Liver (tissue), 9 donors: ENCODE measurements around the gene CORO2A. TPM values are rescaled to one million over a fixed set of nuclear protein-coding genes. Genes with fewer than 3 reads are reported as not detected.
A peak's percentile ranks its signal among the peaks of the same experiment; 100 is the strongest.

Source experiments
- DNase-seq: peaks from one replicate; pipeline ENCODE4 v3.0.0-alpha.2; 2017; ENCODE audit warnings: low spot score
- H3K27ac ChIP-seq, 2 donors: one replicate each; pipeline ENCODE4 v1.7.0; 2013; ENCODE audit warnings: inconsistent platforms in 2 of 2, low read length in 2 of 2, control low read depth in 1 of 2, low read depth in 1 of 2, mild to moderate bottlenecking in 1 of 2
- H3K27me3 ChIP-seq, 4 donors: one replicate each; pipeline versions ENCODE4 v1.6.1 to v1.7.0; 2013; ENCODE audit warnings: low read length in 3 of 4, inconsistent platforms in 1 of 4, mild to moderate bottlenecking in 1 of 4, moderate library complexity in 1 of 4; ENCODE audit not compliant: control insufficient read depth in 4 of 4, insufficient read depth in 4 of 4
- H3K36me3 ChIP-seq, 4 donors: one replicate each; pipeline versions ENCODE4 v1.6.1 to v1.7.0; 2013; ENCODE audit warnings: low read length in 3 of 4, mild to moderate bottlenecking in 3 of 4, low read depth in 1 of 4, moderate library complexity in 1 of 4; ENCODE audit not compliant: control insufficient read depth in 4 of 4, insufficient read depth in 3 of 4
- H3K4me1 ChIP-seq, 4 donors: one replicate each; pipeline versions ENCODE4 v1.6.1 to v1.7.0; 2013; ENCODE audit warnings: low read length in 3 of 4, mild to moderate bottlenecking in 3 of 4, moderate library complexity in 1 of 4; ENCODE audit not compliant: control insufficient read depth in 4 of 4, insufficient read depth in 4 of 4
- H3K4me3 ChIP-seq, 3 donors: one replicate each; pipeline versions ENCODE4 v1.6.1 to v1.7.0; 2013; ENCODE audit warnings: low read length in 3 of 3, control low read depth in 1 of 3, low read depth in 1 of 3, mild to moderate bottlenecking in 1 of 3
- H3K9ac ChIP-seq, 2 donors: one replicate each; pipeline ENCODE4 v1.7.0; 2013; ENCODE audit warnings: low read length in 2 of 2, mild to moderate bottlenecking in 2 of 2, moderate library complexity in 2 of 2, control low read depth in 1 of 2, low read depth in 1 of 2
- H3K9me3 ChIP-seq, 4 donors: one replicate each; pipeline versions ENCODE4 v1.6.1 to v1.7.0; 2013; ENCODE audit warnings: low read length in 3 of 4; ENCODE audit not compliant: control insufficient read depth in 4 of 4
- EGR1 ChIP-seq, 2 donors: IDR thresholded peaks; 2 replicates each; pipeline ENCODE4 v1.6.1; 2016 to 2018; ENCODE audit warnings: antibody characterized with exemption in 2 of 2, low read depth in 2 of 2
- FOXA1 ChIP-seq: IDR thresholded peaks from 2 replicates; pipeline ENCODE4 v1.6.1; 2016; ENCODE audit warnings: antibody characterized with exemption
- FOXA2 ChIP-seq: IDR thresholded peaks from 2 replicates; pipeline ENCODE4 v1.6.1; 2016; ENCODE audit warnings: antibody characterized with exemption
- GABPA ChIP-seq, 2 donors: IDR thresholded peaks in 1 of 2; conservative IDR thresholded peaks in 1 of 2; 2 replicates each; pipeline ENCODE4 v1.6.1; 2016; ENCODE audit warnings: antibody characterized with exemption in 2 of 2, mild to moderate bottlenecking in 1 of 2, moderate library complexity in 1 of 2
- HNF4A ChIP-seq, 2 donors: conservative IDR thresholded peaks; 2 replicates each; pipeline ENCODE4 v1.6.1; 2016; ENCODE audit warnings: antibody characterized with exemption in 2 of 2, mild to moderate bottlenecking in 2 of 2
- HNF4G ChIP-seq: IDR thresholded peaks from 2 replicates; pipeline ENCODE4 v1.6.1; 2016; ENCODE audit warnings: antibody characterized with exemption
- JUND ChIP-seq, 2 donors: IDR thresholded peaks; 2 replicates each; pipeline ENCODE4 v1.6.1; 2016; ENCODE audit warnings: antibody characterized with exemption in 2 of 2
- NR2F2 ChIP-seq: IDR thresholded peaks from 2 replicates; pipeline ENCODE4 v1.6.1; 2016; ENCODE audit warnings: antibody characterized with exemption
- RAD21 ChIP-seq, 2 donors: IDR thresholded peaks; 2 replicates each; pipeline ENCODE4 v1.6.1; 2016; ENCODE audit warnings: antibody characterized with exemption in 2 of 2, mild to moderate bottlenecking in 2 of 2
- RXRA ChIP-seq, 2 donors: IDR thresholded peaks; 2 replicates each; pipeline ENCODE4 v1.6.1; 2017 to 2018; ENCODE audit warnings: antibody characterized with exemption in 2 of 2, mild to moderate bottlenecking in 1 of 2
- SP1 ChIP-seq: IDR thresholded peaks from 2 replicates; pipeline ENCODE4 v1.6.1; 2018; ENCODE audit warnings: antibody characterized with exemption, mild to moderate bottlenecking
- TAF1 ChIP-seq: conservative IDR thresholded peaks from 2 replicates; pipeline ENCODE4 v1.6.1; 2016; ENCODE audit warnings: antibody characterized with exemption, mild to moderate bottlenecking
- YY1 ChIP-seq: IDR thresholded peaks from 2 replicates; pipeline ENCODE4 v1.6.1; 2016; ENCODE audit warnings: antibody characterized with exemption, mild to moderate bottlenecking
- WGBS: extraction: QIAGEN DNeasy Blood & Tissue Kit; methylation state at CpG from one replicate; pipeline ENCODE4 v1.1.7; 2013; 5-methylcytosine and 5-hydroxymethylcytosine counted together
- polyA plus RNA-seq, 2 donors: library from polyadenylated mRNA; stranded (reverse) in 1 of 2; unstranded in 1 of 2; fragments of 200-250 nt in 1 of 2; fragments of >200 nt in 1 of 2; fragmentation: Nextera tagmentation in 1 of 2; extraction: Ambion mirVana in 1 of 2; gene quantifications; one replicate each; pipeline versions ENCODE4 v1.2.1 to v1.2.3, GENCODE V29; 2013 to 2015
- total RNA-seq, 2 donors: library from RNA; depleted of rRNA; stranded (reverse); fragments of >200 nt; gene quantifications; one replicate each; pipeline ENCODE4 v1.2.3, GENCODE V29; 2014
- TF ChIP-seq, protein P1 (sequence below): IDR thresholded peaks from 2 replicates; pipeline ENCODE4 v1.6.1; 2016; ENCODE audit warnings: antibody characterized with exemption
- TF ChIP-seq, protein P2 (sequence below): IDR thresholded peaks from 2 replicates; pipeline ENCODE4 v1.6.1; 2016; ENCODE audit warnings: antibody characterized with exemption
- TF ChIP-seq, protein P3 (sequence below): IDR thresholded peaks from 2 replicates; pipeline ENCODE4 v1.6.1; 2016; ENCODE audit warnings: antibody characterized with exemption, mild to moderate bottlenecking
- TF ChIP-seq, protein P4 (sequence below): IDR thresholded peaks from 2 replicates; pipeline ENCODE4 v1.6.1; 2016; ENCODE audit warnings: antibody characterized with exemption
- TF ChIP-seq, protein P5 (sequence below): fragments of 150-350 bp; IDR thresholded peaks from 2 replicates; pipeline ENCODE4 v1.5.1; 2017; ENCODE audit warnings: improper control_type of control experiment, low read depth, low read length; ENCODE audit not compliant: missing input control
- donor health status: healthy.
- donor health status: healthy.
- donor health status: healthy.
- donor health status: healthy.
- donor health status: healthy.

CORO2A gene
- total and polyA plus RNA-seq, 4 donors = 1.2 to 2.8 (median 1.4) TPM

DNA sequence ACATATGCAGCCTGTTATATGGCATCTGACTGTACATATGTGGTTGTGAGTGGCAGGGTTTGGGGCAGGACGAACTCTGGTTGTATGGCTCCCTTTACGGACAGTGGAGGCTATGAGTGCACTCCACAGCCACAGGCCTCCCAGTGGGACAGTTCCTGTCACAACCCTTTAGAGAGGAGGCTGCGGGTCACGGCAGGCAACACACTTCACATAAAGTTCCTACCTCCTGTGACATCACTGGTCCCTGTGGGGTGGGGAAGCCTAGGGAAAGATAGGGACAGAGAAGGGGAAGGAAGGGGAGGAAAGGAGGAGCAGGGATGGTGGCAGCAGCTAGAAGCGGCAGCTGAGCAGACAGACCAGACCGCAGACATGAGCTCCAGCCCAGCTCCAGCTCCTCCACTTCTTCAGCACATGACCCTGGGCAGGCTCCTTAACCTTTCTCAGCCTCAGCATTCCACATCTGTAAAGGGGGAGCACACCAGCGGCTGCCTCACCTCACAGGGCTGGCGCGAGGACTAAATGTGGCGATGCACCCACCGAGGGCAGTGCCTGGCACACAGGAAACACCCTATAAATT is 27.4 kb upstream of the CORO2A start:
- no peak overlapping the region for H3K9ac ChIP-seq
- 96% methylated on average over 11 of the region's 11 CpGs for WGBS
- TF ChIP-seq RAD21 (IDR thresholded peaks at IDR 0.05) (no peak), GABPA (IDR thresholded peaks at IDR 0.05 in 1 of 2, conservative IDR thresholded peaks at IDR 0.05 in 1 of 2) (no peak), FOXA1 (no peak), NR2F2 (no peak), EGR1 (IDR thresholded peaks at IDR 0.05; ENCODE audit: low read depth in 2 of 2) (no peak), HNF4A (conservative IDR thresholded peaks at IDR 0.05) (no peak), TAF1 (no peak), HNF4G (no peak), RXRA (IDR thresholded peaks at IDR 0.05) (no peak), YY1 (no peak), FOXA2 (no peak), JUND (IDR thresholded peaks at IDR 0.05) (no peak), SP1 (no peak)
- TF ChIP-seq, protein P1, sequence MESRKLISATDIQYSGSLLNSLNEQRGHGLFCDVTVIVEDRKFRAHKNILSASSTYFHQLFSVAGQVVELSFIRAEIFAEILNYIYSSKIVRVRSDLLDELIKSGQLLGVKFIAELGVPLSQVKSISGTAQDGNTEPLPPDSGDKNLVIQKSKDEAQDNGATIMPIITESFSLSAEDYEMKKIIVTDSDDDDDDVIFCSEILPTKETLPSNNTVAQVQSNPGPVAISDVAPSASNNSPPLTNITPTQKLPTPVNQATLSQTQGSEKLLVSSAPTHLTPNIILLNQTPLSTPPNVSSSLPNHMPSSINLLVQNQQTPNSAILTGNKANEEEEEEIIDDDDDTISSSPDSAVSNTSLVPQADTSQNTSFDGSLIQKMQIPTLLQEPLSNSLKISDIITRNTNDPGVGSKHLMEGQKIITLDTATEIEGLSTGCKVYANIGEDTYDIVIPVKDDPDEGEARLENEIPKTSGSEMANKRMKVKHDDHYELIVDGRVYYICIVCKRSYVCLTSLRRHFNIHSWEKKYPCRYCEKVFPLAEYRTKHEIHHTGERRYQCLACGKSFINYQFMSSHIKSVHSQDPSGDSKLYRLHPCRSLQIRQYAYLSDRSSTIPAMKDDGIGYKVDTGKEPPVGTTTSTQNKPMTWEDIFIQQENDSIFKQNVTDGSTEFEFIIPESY = no peak
- TF ChIP-seq, protein P2, sequence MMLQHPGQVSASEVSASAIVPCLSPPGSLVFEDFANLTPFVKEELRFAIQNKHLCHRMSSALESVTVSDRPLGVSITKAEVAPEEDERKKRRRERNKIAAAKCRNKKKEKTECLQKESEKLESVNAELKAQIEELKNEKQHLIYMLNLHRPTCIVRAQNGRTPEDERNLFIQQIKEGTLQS = no peak
- TF ChIP-seq, protein P3, sequence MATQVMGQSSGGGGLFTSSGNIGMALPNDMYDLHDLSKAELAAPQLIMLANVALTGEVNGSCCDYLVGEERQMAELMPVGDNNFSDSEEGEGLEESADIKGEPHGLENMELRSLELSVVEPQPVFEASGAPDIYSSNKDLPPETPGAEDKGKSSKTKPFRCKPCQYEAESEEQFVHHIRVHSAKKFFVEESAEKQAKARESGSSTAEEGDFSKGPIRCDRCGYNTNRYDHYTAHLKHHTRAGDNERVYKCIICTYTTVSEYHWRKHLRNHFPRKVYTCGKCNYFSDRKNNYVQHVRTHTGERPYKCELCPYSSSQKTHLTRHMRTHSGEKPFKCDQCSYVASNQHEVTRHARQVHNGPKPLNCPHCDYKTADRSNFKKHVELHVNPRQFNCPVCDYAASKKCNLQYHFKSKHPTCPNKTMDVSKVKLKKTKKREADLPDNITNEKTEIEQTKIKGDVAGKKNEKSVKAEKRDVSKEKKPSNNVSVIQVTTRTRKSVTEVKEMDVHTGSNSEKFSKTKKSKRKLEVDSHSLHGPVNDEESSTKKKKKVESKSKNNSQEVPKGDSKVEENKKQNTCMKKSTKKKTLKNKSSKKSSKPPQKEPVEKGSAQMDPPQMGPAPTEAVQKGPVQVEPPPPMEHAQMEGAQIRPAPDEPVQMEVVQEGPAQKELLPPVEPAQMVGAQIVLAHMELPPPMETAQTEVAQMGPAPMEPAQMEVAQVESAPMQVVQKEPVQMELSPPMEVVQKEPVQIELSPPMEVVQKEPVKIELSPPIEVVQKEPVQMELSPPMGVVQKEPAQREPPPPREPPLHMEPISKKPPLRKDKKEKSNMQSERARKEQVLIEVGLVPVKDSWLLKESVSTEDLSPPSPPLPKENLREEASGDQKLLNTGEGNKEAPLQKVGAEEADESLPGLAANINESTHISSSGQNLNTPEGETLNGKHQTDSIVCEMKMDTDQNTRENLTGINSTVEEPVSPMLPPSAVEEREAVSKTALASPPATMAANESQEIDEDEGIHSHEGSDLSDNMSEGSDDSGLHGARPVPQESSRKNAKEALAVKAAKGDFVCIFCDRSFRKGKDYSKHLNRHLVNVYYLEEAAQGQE = no peak
- TF ChIP-seq, protein P4, sequence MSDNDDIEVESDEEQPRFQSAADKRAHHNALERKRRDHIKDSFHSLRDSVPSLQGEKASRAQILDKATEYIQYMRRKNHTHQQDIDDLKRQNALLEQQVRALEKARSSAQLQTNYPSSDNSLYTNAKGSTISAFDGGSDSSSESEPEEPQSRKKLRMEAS = no peak
- TF ChIP-seq, protein P5, sequence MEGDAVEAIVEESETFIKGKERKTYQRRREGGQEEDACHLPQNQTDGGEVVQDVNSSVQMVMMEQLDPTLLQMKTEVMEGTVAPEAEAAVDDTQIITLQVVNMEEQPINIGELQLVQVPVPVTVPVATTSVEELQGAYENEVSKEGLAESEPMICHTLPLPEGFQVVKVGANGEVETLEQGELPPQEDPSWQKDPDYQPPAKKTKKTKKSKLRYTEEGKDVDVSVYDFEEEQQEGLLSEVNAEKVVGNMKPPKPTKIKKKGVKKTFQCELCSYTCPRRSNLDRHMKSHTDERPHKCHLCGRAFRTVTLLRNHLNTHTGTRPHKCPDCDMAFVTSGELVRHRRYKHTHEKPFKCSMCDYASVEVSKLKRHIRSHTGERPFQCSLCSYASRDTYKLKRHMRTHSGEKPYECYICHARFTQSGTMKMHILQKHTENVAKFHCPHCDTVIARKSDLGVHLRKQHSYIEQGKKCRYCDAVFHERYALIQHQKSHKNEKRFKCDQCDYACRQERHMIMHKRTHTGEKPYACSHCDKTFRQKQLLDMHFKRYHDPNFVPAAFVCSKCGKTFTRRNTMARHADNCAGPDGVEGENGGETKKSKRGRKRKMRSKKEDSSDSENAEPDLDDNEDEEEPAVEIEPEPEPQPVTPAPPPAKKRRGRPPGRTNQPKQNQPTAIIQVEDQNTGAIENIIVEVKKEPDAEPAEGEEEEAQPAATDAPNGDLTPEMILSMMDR = no peak
- H3K9me3 ChIP-seq = no peaks in the 10 kb centered on the region
- peaks cover 11 to 49% (median 39%) of the 10 kb centered on the region in 4 donors for H3K4me1 ChIP-seq
- peaks cover 0 to 3% (median 0%) of the 10 kb centered on the region in 4 donors for H3K36me3 ChIP-seq
- no peak for DNase-seq
- peak overlapping the region; percentile 31 to 70 for H3K27ac ChIP-seq
- H3K27me3 ChIP-seq = no peaks in the 10 kb centered on the region
- H3K4me3 ChIP-seq = no peak overlapping the region
